ENCODE data around the gene SERPINB4.
"Not testable (repeated sequence)": the region's sequence is repeated elsewhere in the genome, so short reads cannot be mapped to it uniquely, and the experiment has no call there.

SERPINB4 gene

GRCh38 chr18:63644142-63644541, at the start of gene SERPINB4:
SERPINB4 (minus strand) TSS chr18:63644256; CDS start chr18:63643577, 679 bp downstream.
- not testable (repeated sequence) for DNase-seq

DNA sequence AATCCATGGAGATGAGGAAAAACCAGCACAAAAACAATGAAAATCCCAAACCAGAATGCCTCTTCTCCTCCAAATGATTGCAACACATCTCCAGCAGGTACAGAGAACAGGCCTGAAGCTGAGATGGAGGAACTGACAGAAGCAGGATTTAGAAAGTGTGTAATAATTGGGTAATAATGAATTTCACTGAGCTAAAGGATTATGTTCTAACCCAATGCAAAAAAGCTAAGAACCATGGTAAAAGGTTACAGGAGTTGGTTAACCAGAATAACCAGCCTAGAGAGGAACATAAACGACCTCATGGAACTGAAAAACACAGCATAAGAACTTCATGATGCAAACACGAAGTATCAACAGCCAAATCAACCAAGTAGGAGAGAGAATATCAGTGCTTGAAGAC, 45.0 kb upstream of the SERPINB4 start:
- DNase-seq: no peak

DNA sequence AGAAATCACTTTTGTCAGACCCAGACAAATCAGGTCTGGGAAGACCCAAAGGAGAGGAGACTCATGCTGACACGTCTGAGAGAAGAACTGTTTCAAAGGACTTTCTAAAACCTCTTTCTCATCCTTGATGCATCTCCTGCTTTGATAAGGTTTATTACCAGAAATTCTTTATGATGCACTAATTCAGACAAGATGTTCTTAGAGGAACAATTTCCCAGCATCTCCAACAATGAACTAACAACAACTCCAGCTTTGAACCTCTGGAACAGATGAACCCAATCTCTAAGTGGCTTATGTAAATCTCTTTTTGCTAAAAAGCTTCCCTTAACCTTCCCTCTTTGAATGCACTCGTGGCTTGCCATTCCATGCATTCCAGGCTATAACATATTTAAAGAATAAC, 42.8 kb upstream of the SERPINB4 start:
- DNase-seq: no peak

GRCh38 chr18:63684718-63685117, 40.7 kb upstream of the SERPINB4 start:
- DNase-seq: no peak

DNA sequence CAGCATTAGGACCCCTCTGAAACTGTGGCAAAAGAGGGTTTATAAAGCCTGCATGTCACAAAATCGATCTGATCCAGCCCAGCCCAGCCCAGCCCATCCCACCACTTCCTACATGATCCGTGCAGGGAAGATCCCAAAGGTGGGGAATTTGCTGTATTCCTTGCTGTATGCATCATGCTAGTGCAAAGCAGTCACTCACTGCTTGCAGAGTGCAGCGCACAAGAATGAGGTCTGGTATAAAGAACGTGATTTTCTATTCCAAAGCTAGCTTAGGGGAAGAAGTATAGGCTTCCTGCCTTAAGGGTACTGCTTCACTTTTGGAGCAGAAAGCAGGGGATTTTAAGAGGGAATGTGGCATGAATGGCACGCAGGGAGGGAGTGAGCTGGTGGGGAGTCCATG, 39.8 kb upstream of the SERPINB4 start:
- DNase-seq: no peak

GRCh38 chr18:63683152-63683551, 39.1 kb upstream of the SERPINB4 start:
- no peak for DNase-seq

- peak; percentile 81 for DNase-seq
These were observed 37.6 kb upstream of the SERPINB4 start for GRCh38 chr18:63681449-63682340.

DNA sequence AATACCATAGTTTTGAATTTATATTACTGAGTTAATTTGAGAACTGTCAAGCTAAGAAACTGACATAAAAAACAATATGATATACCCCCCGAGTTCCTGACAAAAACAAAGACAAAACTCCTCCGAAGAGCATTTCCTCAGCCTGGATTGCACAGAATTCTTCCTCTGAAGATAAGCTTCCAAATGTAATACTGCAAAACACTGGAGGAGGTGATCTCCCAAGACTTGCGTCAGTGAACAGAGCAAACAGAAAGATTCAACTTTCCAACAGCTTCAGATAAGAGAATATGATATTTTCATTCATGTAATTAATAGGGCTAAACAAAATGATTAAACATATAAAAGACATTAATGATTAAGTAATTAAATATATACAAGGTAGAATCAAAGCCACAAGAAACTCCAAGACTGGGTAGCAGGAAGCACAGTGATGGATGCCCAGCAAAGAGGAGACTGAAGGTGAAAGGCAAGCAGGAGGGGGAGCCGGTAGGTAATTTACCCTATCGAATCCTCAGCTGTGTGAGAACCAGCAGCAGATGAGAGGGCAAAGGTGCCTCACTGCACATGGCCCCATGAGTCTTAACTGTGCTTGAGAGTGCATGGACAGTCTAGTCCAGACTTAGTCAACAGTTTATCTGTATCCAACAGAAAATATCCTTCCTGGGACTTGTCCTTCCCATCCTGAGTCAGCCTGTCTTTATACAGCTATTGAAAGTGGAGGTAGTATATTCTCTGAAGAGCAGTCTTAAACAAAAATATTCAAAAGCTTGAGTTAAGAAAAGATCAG, 36.0 kb upstream of the SERPINB4 start:
- DNase-seq: no peak

GRCh38 chr18:63677500-63678225, 33.6 kb upstream of the SERPINB4 start:
- DNase-seq: no peak

- DNase-seq: peak; percentile 31
These were observed 32.7 kb upstream of the SERPINB4 start for GRCh38 chr18:63676526-63677323.

DNA sequence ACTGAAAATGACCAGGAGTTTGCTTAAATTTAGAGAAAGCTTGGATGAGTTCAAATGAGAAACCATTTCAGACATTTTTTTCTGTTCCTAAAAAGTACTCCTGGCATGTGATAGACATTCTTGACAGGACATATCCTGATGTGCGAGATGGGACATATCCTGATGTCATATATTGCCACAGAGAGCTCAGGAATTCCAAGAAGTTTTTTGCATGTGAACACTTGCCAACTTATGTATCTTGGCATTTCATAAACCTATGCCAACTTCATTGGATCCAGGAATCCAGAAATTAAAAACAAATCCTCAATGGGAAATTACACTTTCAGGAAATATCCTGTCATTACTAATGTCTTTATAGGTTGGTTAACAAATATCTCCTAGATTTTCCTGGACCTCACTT, 20.5 kb upstream of the SERPINB4 start:
- no peak for DNase-seq

DNA sequence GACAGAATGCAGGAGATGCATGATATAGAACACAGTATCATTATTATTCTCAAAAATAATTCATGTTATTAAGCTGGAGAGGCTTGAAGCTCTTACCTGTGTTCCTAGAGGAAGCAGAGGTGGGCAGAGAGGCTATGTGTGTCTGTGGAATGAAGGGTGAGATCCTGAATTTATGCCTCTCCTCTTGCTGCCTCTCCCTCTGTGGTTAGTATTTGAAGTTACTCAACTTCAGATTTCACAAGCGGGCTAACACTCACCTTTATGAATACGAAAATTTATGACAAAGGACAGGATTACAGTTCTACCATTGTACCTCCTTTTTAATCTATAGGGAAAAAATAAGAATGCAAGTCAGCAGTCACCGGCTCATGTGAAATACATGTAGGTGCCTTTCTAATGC, 17.7 kb upstream of the SERPINB4 start, which contains the start of gene SERPINB3:
Gene SERPINB3, minus strand, starts transcription at position 144 of the 400 bp plus-strand sequence. CDS start 677 bp downstream, outside the sequence.
- not testable (repeated sequence) for DNase-seq

DNA sequence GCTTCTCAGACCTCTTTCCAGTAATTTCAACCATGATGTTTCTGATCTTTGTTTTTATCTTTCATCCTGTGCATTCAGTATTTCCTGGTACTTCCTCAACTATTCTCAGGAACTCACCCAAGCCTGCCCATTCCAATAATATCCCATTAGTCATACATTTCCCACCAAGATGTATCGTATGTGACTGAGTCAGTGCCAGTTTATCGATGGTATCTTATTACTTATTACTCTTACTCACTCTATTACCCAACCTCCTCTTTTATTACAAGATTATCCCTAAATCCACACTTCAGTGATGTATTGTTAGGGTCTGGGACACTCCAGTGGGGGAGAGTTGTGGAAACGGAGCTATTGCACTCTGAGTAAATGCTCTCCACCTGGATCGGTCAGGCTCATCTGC, 14.9 kb upstream of the SERPINB4 start:
- not testable (repeated sequence) for DNase-seq

DNA sequence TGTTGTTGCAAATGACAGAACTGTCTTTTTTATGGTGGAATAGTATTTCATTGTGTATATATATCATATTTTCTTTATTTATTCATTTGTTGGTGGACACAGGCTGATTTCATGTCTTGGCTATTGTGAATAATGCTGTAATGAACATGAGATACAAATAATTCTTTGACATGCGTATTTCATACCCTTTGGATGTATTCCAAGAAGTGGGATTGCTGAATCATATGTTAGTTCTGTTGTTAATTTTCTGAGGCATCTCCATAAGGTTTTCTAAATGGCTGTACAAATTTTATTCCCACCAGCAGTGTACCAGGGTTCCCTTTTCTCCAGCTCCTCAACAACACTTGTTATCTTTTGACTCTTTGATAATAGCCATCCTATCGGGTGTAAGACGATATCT, 6.2 kb upstream of the SERPINB4 start:
- DNase-seq: not testable (repeated sequence)

- no peak for DNase-seq
These were observed 4.2 kb upstream of the SERPINB4 start for GRCh38 chr18:63648241-63648640.

DNA sequence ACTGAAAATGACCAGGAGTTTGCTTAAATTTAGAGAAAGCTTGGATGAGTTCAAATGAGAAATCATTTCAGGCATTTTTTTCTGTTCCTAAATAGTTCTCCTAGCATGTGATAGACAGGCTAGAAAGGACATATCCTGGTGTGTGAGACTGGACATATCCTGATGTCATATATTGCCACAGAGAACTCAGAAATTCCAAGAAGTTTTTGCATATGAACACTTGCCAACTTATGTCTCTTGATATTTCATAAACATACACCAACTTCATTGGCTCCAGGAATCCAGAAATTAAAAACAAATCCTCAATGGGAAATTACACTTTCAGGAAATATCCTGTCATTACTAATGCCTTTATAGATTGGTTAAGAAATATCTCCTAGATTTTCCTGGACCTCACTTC, 2.9 kb upstream of the SERPINB4 start:
- DNase-seq: no peak

DNA sequence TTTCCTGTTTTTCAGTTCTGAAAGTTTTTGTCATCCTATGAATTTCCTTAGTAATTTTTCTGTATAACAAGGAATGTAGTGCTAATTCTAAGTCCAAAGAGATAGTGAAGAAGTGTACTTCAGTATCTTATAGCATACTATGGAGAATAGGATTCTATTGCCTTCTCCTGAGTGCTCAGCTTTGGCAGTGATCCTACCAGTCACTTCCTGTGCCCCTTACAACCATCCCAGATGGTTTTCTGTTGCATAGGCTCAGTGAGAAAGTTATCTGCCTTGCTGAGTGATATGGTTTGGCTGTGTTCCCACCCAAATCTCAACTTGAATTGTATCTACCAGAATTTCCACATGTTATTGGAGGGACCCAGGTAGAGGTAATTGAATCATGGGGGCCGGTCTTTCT, 638 bp upstream of the SERPINB4 start:
- not testable (repeated sequence) for DNase-seq

GRCh38 chr18:63642668-63643356, 1.2 kb downstream of the SERPINB4 start:
- DNase-seq: not testable (repeated sequence)

GRCh38 chr18:63641157-63641680, 2.8 kb downstream of the SERPINB4 start:
- not testable (repeated sequence) for DNase-seq

DNA sequence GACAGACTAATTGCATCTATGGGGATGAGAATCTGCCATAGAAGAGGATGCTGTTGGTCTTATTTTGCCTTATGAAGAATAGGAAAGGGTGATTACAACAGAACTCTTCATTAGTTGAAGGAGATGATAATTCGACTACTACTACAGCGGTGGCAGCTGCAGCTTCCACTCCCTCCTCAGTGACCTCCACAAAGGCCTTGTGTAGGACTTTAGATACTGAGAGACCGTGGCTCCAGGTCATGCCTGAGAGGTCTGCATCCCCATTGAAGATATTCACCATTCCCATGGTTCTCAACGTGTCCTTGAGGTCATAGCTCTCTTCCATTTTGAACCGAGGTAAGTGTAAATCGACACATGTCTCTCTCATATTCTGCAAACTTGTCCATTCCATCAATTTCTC, 6.4 kb downstream of the SERPINB4 start:
- no peak for DNase-seq

- no peak for DNase-seq
These were observed 16.2 kb downstream of the SERPINB4 start for GRCh38 chr18:63627819-63628218.
